HG02623 (cell line): Measurements from ENCODE around the gene PCNX2.

Experiments used
- ATAC-seq: cut with Tn5 transposase; IDR thresholded peaks from one replicate; pipeline ENCODE4 v1.9.1; 2021; ENCODE audit warnings: moderate library complexity; ENCODE audit not compliant: unreplicated experiment

The PCNX2 gene

GRCh38 chr1:233237647-233238046 is 57.9 kb downstream of the PCNX2 start:
- ATAC-seq: no peak

- no peak for ATAC-seq
These were observed 62.0 kb downstream of the PCNX2 start for GRCh38 chr1:233233508-233234040.

- ATAC-seq: no peak
These were observed 65.5 kb downstream of the PCNX2 start for GRCh38 chr1:233230011-233230410.

- no peak for ATAC-seq
These were observed 66.2 kb downstream of the PCNX2 start for GRCh38 chr1:233229288-233229687.

- ATAC-seq: no peak
These were observed 67.5 kb downstream of the PCNX2 start for GRCh38 chr1:233227930-233228465.

GRCh38 chr1:233224311-233224710 is 71.2 kb downstream of the PCNX2 start:
- no peak for ATAC-seq

- no peak for ATAC-seq
These were observed 77.7 kb downstream of the PCNX2 start for GRCh38 chr1:233217832-233218231.

GRCh38 chr1:233216009-233216408 is 79.5 kb downstream of the PCNX2 start:
- no peak for ATAC-seq

- ATAC-seq: no peak
These were observed 80.3 kb downstream of the PCNX2 start for GRCh38 chr1:233215135-233215760.

- no peak for ATAC-seq
These were observed 83.9 kb downstream of the PCNX2 start for GRCh38 chr1:233211595-233211994.

GRCh38 chr1:233211106-233211505 is 84.4 kb downstream of the PCNX2 start:
- no peak for ATAC-seq

GRCh38 chr1:233209481-233209880 is 86.0 kb downstream of the PCNX2 start:
- ATAC-seq: no peak

GRCh38 chr1:233208687-233209086 is 86.8 kb downstream of the PCNX2 start:
- no peak for ATAC-seq

GRCh38 chr1:233197940-233198339 is 97.6 kb downstream of the PCNX2 start:
- ATAC-seq: no peak

GRCh38 chr1:233193741-233194140 is 101.8 kb downstream of the PCNX2 start:
- no peak for ATAC-seq

GRCh38 chr1:233190987-233191386 is 104.5 kb downstream of the PCNX2 start:
- no peak for ATAC-seq

- ATAC-seq: no peak
These were observed 106.0 kb downstream of the PCNX2 start for GRCh38 chr1:233189526-233189925.

GRCh38 chr1:233188061-233188460 is 107.5 kb downstream of the PCNX2 start:
- ATAC-seq: no peak

GRCh38 chr1:233183226-233184020 is 112.1 kb downstream of the PCNX2 start:
- ATAC-seq: no peak

GRCh38 chr1:233182587-233182986 is 112.9 kb downstream of the PCNX2 start:
- ATAC-seq: no peak

- no peak for ATAC-seq
These were observed 114.7 kb downstream of the PCNX2 start for GRCh38 chr1:233180641-233181364.
